ENCODE measurements around the gene CRYBB3.

Gene CRYBB3

DNA sequence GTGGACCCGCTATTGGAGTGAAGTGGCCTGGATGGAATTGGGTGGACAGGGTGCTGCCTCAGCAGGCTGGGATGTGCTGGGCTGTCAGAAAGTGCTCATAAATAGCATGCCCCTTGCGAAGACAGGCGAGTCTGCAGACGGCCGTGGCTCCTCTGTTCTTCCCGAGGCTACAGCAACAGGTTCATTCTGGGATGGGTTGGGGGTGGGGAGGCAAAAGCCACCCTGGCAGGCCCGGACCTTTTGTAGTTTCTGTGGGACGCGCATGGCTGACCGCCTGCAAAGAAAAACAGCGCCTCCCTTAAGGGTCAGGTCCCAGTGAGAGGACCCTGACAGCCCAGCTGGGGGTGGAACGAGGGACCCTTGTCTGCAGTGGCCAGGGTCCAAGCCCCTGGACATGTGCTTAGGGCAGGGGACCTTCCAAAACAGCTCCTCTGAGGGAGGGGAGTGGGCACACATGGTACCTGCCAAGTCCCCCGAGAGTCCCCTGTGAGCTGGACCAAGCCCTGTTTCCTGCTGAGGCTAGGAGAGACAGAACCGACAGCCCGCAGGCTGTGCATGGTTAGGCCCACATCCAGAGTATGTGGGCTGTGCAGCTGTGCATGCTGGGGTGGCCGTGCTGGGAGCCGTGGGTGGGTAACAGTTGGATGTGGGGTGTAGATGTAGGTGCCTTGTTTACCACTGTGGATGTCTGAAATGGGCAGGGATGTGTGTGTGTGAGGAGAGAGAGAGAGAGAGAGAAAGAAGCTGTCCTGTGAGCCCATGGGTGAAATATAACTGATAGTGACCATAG lies at the start of gene CRYBB3:
Gene CRYBB3 (plus strand): TSS at position 128 of the 790 bp plus-strand sequence. CDS start 1,539 bp downstream, outside the sequence.
- no peak for TF ChIP-seq EP300 (IDR thresholded peaks at IDR 0.05; ENCODE audit: borderline replicate concordance)
- TF ChIP-seq CEBPB (IDR thresholded peaks at IDR 0.05) = no peak
- no peak for TF ChIP-seq NFIC (IDR thresholded peaks at IDR 0.05)
- TF ChIP-seq USF1 (IDR thresholded peaks at IDR 0.05) = no peak
- no peak for TF ChIP-seq ZBTB7A (IDR thresholded peaks at IDR 0.05; ENCODE audit: low read depth)
- TF ChIP-seq, protein P1, sequence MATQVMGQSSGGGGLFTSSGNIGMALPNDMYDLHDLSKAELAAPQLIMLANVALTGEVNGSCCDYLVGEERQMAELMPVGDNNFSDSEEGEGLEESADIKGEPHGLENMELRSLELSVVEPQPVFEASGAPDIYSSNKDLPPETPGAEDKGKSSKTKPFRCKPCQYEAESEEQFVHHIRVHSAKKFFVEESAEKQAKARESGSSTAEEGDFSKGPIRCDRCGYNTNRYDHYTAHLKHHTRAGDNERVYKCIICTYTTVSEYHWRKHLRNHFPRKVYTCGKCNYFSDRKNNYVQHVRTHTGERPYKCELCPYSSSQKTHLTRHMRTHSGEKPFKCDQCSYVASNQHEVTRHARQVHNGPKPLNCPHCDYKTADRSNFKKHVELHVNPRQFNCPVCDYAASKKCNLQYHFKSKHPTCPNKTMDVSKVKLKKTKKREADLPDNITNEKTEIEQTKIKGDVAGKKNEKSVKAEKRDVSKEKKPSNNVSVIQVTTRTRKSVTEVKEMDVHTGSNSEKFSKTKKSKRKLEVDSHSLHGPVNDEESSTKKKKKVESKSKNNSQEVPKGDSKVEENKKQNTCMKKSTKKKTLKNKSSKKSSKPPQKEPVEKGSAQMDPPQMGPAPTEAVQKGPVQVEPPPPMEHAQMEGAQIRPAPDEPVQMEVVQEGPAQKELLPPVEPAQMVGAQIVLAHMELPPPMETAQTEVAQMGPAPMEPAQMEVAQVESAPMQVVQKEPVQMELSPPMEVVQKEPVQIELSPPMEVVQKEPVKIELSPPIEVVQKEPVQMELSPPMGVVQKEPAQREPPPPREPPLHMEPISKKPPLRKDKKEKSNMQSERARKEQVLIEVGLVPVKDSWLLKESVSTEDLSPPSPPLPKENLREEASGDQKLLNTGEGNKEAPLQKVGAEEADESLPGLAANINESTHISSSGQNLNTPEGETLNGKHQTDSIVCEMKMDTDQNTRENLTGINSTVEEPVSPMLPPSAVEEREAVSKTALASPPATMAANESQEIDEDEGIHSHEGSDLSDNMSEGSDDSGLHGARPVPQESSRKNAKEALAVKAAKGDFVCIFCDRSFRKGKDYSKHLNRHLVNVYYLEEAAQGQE (IDR thresholded peaks at IDR 0.05; ENCODE audit: low read depth) = no peak
- TF ChIP-seq RAD21 (IDR thresholded peaks at IDR 0.05; ENCODE audit: low read depth) = no peak
- TF ChIP-seq TAF1 (IDR thresholded peaks at IDR 0.05; ENCODE audit: low read depth) = no peak
- no peak for TF ChIP-seq MAX (IDR thresholded peaks at IDR 0.05)
- no peak for TF ChIP-seq FOXM1 (IDR thresholded peaks at IDR 0.05; ENCODE audit: borderline replicate concordance, low read depth)
- no peak for TF ChIP-seq YY1 (IDR thresholded peaks at IDR 0.05; ENCODE audit: low read depth)
- no peak for TF ChIP-seq TCF12 (IDR thresholded peaks at IDR 0.05; ENCODE audit: low read depth)
- TF ChIP-seq EGR1 (IDR thresholded peaks at IDR 0.05) = no peak
- TF ChIP-seq TEAD4 (IDR thresholded peaks at IDR 0.05) = no peak
- TF ChIP-seq CREB1 (IDR thresholded peaks at IDR 0.05; ENCODE audit: low read depth) = no peak

DNA sequence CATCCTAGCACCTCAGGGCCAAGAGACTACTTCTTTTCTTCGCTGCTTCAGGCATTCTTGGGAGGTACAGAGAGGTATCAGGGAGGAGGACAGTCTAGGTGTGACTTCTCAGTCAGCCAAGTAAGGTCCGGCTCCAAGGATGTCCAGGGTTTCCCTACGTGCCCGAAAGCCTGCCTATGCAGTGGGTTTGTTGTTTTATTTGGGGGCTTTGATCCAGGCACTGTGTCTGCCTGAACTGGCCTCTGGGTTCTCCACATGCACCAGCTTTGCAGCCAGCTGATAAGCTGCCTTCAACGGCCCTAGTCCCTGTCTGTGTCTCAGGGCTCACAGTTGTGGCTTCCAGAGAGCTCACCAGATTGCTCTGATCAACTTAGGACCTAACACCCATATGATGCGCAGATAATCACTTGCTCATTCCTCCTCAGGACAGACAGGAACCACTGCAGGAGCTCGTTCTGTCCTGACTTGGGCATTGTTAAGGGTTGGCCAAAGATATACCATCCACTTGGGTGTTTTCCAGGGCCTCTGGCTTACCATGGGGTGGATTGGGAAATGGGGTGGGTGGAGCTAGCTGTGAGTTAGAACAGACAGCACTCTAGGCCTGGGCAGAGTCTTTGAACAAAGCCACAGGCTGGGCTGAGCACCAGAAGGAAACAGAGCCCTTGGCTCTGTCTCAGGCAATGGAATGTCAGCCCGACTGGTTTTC lies 45.5 kb upstream of the CRYBB3 start:
- TF ChIP-seq, protein P1 (IDR thresholded peaks at IDR 0.05; ENCODE audit: low read depth) = no peak
- peak; percentile 68 for TF ChIP-seq NFIC (IDR thresholded peaks at IDR 0.05)
- TF ChIP-seq CREB1 (IDR thresholded peaks at IDR 0.05; ENCODE audit: low read depth) = no peak
- no peak for TF ChIP-seq ZBTB7A (IDR thresholded peaks at IDR 0.05; ENCODE audit: low read depth)
- no peak for TF ChIP-seq YY1 (IDR thresholded peaks at IDR 0.05; ENCODE audit: low read depth)
- TF ChIP-seq MAX (IDR thresholded peaks at IDR 0.05) = no peak
- no peak for TF ChIP-seq EP300 (IDR thresholded peaks at IDR 0.05; ENCODE audit: borderline replicate concordance)
- TF ChIP-seq FOXM1 (IDR thresholded peaks at IDR 0.05; ENCODE audit: borderline replicate concordance, low read depth) = no peak
- no peak for TF ChIP-seq TCF12 (IDR thresholded peaks at IDR 0.05; ENCODE audit: low read depth)
- TF ChIP-seq CEBPB (IDR thresholded peaks at IDR 0.05) = peak; percentile 90
- no peak for TF ChIP-seq TAF1 (IDR thresholded peaks at IDR 0.05; ENCODE audit: low read depth)
- peak; percentile 42; the same call in 1 of the 2 replicates for TF ChIP-seq TEAD4 (IDR thresholded peaks at IDR 0.05)
- TF ChIP-seq EGR1 (IDR thresholded peaks at IDR 0.05) = no peak
- no peak for TF ChIP-seq USF1 (IDR thresholded peaks at IDR 0.05)
- TF ChIP-seq RAD21 (IDR thresholded peaks at IDR 0.05; ENCODE audit: low read depth) = 0 out of 2 replicates have a peak, but pooled peaks have one; percentile 5

- 0 out of 2 replicates have a peak, but pooled peaks have one; percentile 51 for TF ChIP-seq ZBTB7A (IDR thresholded peaks at IDR 0.05; ENCODE audit: low read depth)
- no peak for TF ChIP-seq TEAD4 (IDR thresholded peaks at IDR 0.05)
These were observed 45.0 kb upstream of the CRYBB3 start for GRCh38 chr22:25154667-25154999.

GRCh38 chr22:25156736-25157135 lies 42.9 kb upstream of the CRYBB3 start:
- TF ChIP-seq USF1 (IDR thresholded peaks at IDR 0.05) (no peak), MAX (IDR thresholded peaks at IDR 0.05) (no peak), YY1 (IDR thresholded peaks at IDR 0.05; ENCODE audit: low read depth) (no peak), TCF12 (IDR thresholded peaks at IDR 0.05; ENCODE audit: low read depth) (no peak), EGR1 (IDR thresholded peaks at IDR 0.05) (no peak), NFIC (IDR thresholded peaks at IDR 0.05) (no peak), CREB1 (IDR thresholded peaks at IDR 0.05; ENCODE audit: low read depth) (no peak), EP300 (IDR thresholded peaks at IDR 0.05; ENCODE audit: borderline replicate concordance) (no peak), TEAD4 (IDR thresholded peaks at IDR 0.05) (no peak), FOXM1 (IDR thresholded peaks at IDR 0.05; ENCODE audit: borderline replicate concordance, low read depth) (no peak), RAD21 (IDR thresholded peaks at IDR 0.05; ENCODE audit: low read depth) (no peak), CEBPB (IDR thresholded peaks at IDR 0.05) (no peak)
- TF ChIP-seq, protein P1 (IDR thresholded peaks at IDR 0.05; ENCODE audit: low read depth) = no peak

All from Ishikawa (cell line).